C4-2B (cell line): ENCODE measurements around the gene PARD3B.

ENCODE experiments used
- H3K27ac ChIP-seq: fragments of 450-650 bp; 2 replicates; pipeline ENCODE4 v1.5.1; 2017
- CTCF ChIP-seq: fragments of 450-650 bp; conservative IDR thresholded peaks from 2 replicates; pipeline ENCODE4 v1.5.1; 2017; ENCODE audit warnings: mild to moderate bottlenecking
- ZFX ChIP-seq: fragments of 450-650 bp; IDR thresholded peaks from 2 replicates; pipeline ENCODE4 v1.6.1; 2017

Gene PARD3B

GRCh38 chr2:205656941-205657340, 1111.7 kb downstream of the PARD3B start:
- no peak for TF ChIP-seq CTCF
- no peak for TF ChIP-seq ZFX
- no peak overlapping the region for H3K27ac ChIP-seq

GRCh38 chr2:205657579-205657978, 1112.3 kb downstream of the PARD3B start:
- no peak overlapping the region for H3K27ac ChIP-seq
- TF ChIP-seq CTCF (no peak), ZFX (no peak)

GRCh38 chr2:205658068-205658467, 1112.8 kb downstream of the PARD3B start:
- no peak overlapping the region for H3K27ac ChIP-seq
- no peak for TF ChIP-seq CTCF
- TF ChIP-seq ZFX = no peak

- H3K27ac ChIP-seq = no peak overlapping the region
- no peak for TF ChIP-seq ZFX
- TF ChIP-seq CTCF = no peak
Measured at GRCh38 chr2:205658572-205658971, 1113.3 kb downstream of the PARD3B start.

GRCh38 chr2:205659922-205660321, 1114.6 kb downstream of the PARD3B start:
- TF ChIP-seq CTCF (no peak), ZFX (no peak)
- H3K27ac ChIP-seq = no peak overlapping the region

- no peak overlapping the region for H3K27ac ChIP-seq
- no peak for TF ChIP-seq ZFX
- no peak for TF ChIP-seq CTCF
Measured at GRCh38 chr2:205660521-205661124, 1115.3 kb downstream of the PARD3B start.

GRCh38 chr2:205661281-205661680, 1116.0 kb downstream of the PARD3B start:
- H3K27ac ChIP-seq = no peak overlapping the region
- no peak for TF ChIP-seq ZFX
- TF ChIP-seq CTCF = no peak
